NCI-H1436 treated with DMSO at 0.1 percent for 48 hours (cell line): ENCODE results near the gene LDHAL6B.

ENCODE experiments used
- DNase-seq: peaks from one replicate; lab custom pipeline; 2025; lab: John Stamatoyannopoulos, UW

The LDHAL6B gene

GRCh38 chr15:59251001-59251845 lies 44.6 kb downstream of the LDHAL6B start:
- no peak for DNase-seq

GRCh38 chr15:59252137-59252536 lies 45.5 kb downstream of the LDHAL6B start:
- no peak for DNase-seq

- no peak for DNase-seq
These were observed 49.2 kb downstream of the LDHAL6B start for GRCh38 chr15:59255680-59256336.

DNA sequence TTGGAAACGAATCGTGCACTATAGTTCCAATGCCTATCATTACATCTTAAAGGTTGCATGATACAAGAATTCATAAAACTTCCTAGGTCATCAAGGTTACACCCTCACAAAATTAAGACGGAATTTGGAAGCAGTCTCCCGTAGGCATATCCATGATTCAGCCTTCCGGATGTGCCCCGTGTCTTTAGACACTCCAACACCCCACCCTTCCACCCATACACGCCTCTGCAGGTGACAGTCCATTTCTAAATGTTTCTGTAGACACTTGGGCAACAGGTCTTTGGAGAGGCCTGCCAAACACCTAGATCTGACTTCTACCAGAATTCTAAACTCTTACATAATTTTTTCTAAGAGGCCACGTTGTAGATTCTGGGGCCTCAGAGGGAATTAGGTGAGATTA lies 49.8 kb downstream of the LDHAL6B start:
- DNase-seq = no peak

- no peak for DNase-seq
These were observed 50.5 kb downstream of the LDHAL6B start for GRCh38 chr15:59257140-59257539.
